Fibroblast of mammary gland (primary cell): ENCODE data around the gene NANOS3.

Experiments
- DNase-seq: peaks from one replicate; pipeline ENCODE4 v3.0.0-alpha.2; 2010; ENCODE audit warnings: low read depth
- H3K4me3 ChIP-seq: 2 replicates; pipeline ENCODE4 v1.5.1; 2011; ENCODE audit warnings: low read depth, mild to moderate bottlenecking, low read length, moderate library complexity; ENCODE audit not compliant: control insufficient read depth
- TF ChIP-seq, protein P1 (sequence below): conservative IDR thresholded peaks from 2 replicates; pipeline ENCODE4 v1.5.1; 2011; ENCODE audit warnings: low read depth, low read length, inconsistent platforms; ENCODE audit not compliant: control insufficient read depth, insufficient read depth

The NANOS3 gene

DNA sequence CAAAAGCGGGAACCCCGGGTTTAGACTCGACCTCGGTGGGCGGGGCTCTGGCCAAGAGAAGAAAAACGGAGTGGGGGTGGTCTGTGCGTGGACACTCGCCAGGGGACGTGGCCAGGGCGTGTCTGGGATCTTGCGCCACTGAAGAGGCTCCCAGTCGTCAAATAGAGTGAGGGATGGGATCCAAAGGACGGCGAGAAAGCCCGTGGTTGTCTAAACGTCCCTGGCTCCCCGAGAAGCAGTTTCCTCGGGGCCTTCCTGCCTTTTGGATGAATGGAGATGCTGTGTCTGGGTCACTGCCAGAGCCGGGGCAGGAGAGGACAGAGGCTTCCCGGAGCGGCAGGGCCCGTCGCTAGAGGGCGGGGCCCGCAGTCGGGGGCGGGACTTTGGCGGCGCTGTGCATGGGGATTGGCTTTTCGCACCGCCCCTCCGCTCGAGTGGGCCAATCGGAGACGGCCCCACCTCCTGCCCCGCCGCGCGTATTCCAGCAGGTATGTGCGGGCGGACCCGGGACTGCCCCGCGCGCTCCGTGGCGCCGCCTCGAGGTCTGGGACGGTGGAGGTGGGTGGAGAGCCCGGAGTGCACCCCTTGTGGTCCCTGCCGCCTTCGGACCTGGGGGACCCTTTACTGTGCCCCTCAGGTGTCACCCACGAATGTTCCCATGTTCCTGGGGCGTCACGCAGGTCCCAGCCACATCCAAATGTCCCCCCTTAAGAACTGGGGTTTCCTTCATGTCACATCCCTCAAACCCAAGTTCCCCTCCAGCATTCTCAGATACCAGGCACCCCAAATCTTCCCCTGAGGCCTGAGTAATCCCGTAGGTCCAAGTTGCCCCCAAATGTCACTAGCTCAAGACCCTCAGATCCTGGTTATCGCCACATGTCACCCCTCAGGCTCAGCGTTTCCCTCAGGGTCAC, 43.3 kb upstream of the NANOS3 start:
- peak overlapping the region; percentile 4 for H3K4me3 ChIP-seq
- DNase-seq: peak; percentile 85
- TF ChIP-seq, protein P1, sequence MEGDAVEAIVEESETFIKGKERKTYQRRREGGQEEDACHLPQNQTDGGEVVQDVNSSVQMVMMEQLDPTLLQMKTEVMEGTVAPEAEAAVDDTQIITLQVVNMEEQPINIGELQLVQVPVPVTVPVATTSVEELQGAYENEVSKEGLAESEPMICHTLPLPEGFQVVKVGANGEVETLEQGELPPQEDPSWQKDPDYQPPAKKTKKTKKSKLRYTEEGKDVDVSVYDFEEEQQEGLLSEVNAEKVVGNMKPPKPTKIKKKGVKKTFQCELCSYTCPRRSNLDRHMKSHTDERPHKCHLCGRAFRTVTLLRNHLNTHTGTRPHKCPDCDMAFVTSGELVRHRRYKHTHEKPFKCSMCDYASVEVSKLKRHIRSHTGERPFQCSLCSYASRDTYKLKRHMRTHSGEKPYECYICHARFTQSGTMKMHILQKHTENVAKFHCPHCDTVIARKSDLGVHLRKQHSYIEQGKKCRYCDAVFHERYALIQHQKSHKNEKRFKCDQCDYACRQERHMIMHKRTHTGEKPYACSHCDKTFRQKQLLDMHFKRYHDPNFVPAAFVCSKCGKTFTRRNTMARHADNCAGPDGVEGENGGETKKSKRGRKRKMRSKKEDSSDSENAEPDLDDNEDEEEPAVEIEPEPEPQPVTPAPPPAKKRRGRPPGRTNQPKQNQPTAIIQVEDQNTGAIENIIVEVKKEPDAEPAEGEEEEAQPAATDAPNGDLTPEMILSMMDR: peak; percentile 11

- DNase-seq: peak; percentile 73
- TF ChIP-seq, protein P1: no peak
- no peak overlapping the region for H3K4me3 ChIP-seq
These were observed 42.5 kb upstream of the NANOS3 start for GRCh38 chr19:13834244-13835069.

DNA sequence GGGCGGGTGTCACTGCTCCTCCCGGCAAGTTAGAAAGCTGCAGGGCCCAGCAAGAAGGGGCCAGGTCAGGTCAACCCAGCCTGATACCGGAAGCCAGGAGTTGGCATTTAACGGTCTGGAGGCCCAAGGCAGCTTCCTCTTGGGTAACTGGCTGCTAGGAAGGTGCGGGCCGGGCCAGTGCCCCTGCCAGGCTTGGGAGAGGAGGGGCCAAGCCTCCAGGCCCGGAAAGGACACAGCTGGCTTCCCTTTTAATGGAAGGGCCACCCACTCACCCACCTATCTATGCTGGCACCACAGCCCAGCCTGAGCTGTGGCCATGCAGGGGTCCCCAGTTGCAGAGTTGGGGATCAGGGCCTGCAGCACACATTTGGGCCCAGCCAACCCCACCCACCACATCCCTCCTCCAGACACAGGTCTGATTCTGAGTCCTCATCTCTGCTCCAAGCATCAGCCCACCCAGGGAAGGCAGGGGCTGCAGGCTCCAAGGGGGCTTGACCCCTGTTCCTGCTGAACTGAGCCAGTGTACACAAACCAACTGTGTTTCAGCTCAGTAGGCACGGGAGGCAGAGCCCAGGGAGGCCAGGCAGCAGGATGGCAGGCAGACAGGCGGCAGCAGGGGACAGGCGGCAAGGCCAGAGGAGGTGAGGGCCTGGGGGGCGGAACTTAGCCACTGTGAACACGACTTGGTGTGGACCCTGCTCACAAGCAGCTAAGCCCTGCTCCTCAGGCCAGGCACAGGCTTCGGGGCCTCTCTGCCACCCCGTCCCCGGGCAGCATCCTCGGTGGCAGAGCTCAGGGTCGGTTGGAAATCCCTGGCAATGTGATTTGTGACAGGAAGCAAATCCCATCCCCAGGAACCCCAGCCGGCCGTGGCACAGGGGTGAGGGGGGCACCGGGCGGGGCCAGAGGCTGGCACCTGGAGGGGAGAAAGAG, 40.9 kb upstream of the NANOS3 start:
- DNase-seq: no peak
- H3K4me3 ChIP-seq: no peak overlapping the region

DNA sequence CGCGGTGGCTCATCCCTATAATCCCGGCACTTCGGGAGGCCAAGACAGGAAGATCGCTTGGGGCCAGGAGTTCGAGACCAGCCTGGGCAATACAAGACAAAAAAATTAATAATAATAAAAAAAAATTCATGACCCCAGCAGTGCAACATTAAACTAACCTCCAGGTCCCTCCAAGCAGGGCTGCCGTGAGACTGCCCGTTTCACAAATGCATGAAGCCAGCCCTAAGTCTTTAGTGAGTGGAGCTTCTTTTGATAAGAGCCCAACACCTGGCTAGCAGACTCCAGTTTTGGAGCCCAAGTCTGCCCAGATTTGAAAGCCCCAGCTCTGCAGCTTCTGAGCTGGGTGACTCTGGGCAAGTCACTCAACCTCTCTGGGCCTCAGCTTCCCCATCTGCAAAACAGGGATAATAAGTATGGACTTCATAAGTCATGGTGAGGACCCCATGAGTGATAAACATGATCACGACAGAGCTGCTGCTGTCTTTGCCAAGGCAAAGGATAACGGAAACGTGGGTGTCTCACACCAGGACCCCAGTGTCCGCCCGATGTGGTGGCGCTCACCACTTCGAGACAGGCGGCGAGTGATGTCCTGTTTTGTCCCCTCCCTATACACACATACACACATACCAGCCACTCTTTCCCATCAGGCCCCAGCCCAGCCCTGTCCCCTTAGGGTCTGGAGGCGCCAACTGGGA, 38.4 kb upstream of the NANOS3 start:
- TF ChIP-seq, protein P1: no peak
- DNase-seq: no peak
- peak overlapping the region; percentile 88 for H3K4me3 ChIP-seq

More for the DNA sequence above, 40.9 kb upstream of the NANOS3 start:
- TF ChIP-seq, protein P1: no peak

DNA sequence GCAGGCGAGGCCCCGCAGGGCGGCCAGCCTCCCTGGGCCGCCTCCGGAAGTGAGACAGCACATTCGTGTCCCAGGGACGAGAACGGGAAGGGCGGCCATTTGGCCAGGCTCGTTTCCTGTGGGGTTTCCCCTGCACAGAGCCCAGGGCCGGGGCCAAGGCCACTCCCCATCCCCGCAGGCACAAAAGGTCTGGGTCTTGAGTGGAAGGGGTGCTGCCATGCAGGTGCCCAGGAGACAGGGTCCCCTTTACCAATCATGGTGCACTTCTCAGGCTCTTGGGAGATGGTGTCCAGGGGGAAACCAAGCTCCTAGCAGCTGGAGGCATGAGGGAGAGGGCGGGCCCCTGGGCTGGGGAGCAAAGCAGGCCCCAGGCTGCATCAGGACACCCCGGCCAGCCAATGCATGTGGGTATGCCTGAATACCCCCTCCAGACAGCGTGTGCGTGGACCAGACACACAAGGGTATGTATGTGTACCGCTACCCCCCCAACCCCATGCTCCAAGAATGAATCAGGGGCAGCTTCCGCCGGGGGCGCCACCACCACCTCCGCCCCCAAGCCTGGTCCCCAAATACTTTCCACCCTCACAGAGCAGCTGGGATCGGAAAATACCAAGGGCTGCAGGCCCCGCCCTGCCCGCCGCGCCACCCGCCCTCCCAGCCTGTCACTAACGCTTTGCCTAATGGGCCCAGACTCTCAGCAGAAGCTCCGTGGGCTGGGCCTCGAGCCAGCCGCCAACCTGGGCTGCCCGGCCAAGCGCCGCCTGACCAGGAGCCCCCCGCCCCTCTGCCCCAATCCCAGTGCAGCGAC, 37.6 kb upstream of the NANOS3 start:
- peak; percentile 78 for DNase-seq
- TF ChIP-seq, protein P1: no peak

More for the DNA sequence above, 37.6 kb upstream of the NANOS3 start:
- H3K4me3 ChIP-seq: peak overlapping the region; percentile 88
